Measurements from ENCODE around the gene GCK. TPM values are rescaled to one million over a fixed set of nuclear protein-coding genes. Genes with fewer than 3 reads are reported as not detected.

GCK gene
- total and polyA plus RNA-seq, 2 of the 13 experiments (the other 11 are each of a cell fraction or from before 2014, with no cell fraction given): not detected

- no peaks in the 10 kb centered on the region for H3K79me2 ChIP-seq (ENCODE audit: insufficient read depth, low read length)
- ChIA-PET POLR2A (no interaction called here), CTCF (ENCODE audit: low intra/inter-chr PET ratio, low total read pairs) (interaction anchor here (1.7 kb wide), 1 partner anchor 99 kb away, joined by 6 read pairs; no protein-coding TSS in a partner anchor)
- no peaks in the 10 kb centered on the region for H3K9me3 ChIP-seq (ENCODE audit: low read length)
- H3K4me2 ChIP-seq (ENCODE audit: low read depth, low read length): no peak overlapping the region
- no peak overlapping the region for H3K4me3 ChIP-seq (replicated peaks in 1 of 3; ENCODE audit: insufficient read depth in 1 of 3, low read depth in 2 of 3, low read length in 3 of 3)
- ATAC-seq (no peak), DNase-seq (ENCODE audit: low spot score) (no peak), FAIRE-seq (no peak)
- H3K27ac ChIP-seq (ENCODE audit: extremely low read length, insufficient read depth, low read length): no peak overlapping the region
- in situ Hi-C loops (cut with HindIII; ENCODE audit: extremely low pct_ligation_motif_present, low pct_unique_long_range_greater_than_20kb): no loop called here
- intact Hi-C loops (cut with micrococcal nuclease; ENCODE audit: unreplicated experiment): no loop called here
- H3K27me3 ChIP-seq (ENCODE audit: control insufficient read depth in 1 of 2, insufficient read depth in 2 of 2, low read length in 2 of 2): peaks cover 15 to 74% of the 10 kb centered on the region in 2 experiments; a peak in 4 of 5 replicates
- no peak overlapping the region for H3K9ac ChIP-seq (ENCODE audit: insufficient read depth, low read depth, low read length)
- no peaks in the 10 kb centered on the region for H3K36me3 ChIP-seq (replicated peaks in 1 of 2; ENCODE audit: control insufficient read depth in 1 of 2, insufficient read depth in 2 of 2, low read length in 2 of 2)
- TF ChIP-seq SMAD3 (CRISPR knock-in tag; IDR thresholded peaks at IDR 0.05) (no peak), ZFP41 (CRISPR knock-in tag; IDR thresholded peaks at IDR 0.05; ENCODE audit: borderline replicate concordance) (no peak), MIER2 (CRISPR knock-in tag; IDR thresholded peaks at IDR 0.05) (no peak), ZNF547 (CRISPR knock-in tag; IDR thresholded peaks at IDR 0.05) (no peak), MLLT10 (CRISPR knock-in tag; IDR thresholded peaks at IDR 0.05) (no peak), ASH2L (IDR thresholded peaks at IDR 0.05; ENCODE audit: insufficient read length, low read depth, low read length) (no peak), HOXA3 (CRISPR knock-in tag; IDR thresholded peaks at IDR 0.05) (no peak), STAT5B (CRISPR knock-in tag; IDR thresholded peaks at IDR 0.05) (no peak), NONO (IDR thresholded peaks at IDR 0.05) (no peak), NONO (CRISPR knock-in tag; conservative IDR thresholded peaks at IDR 0.05) (no peak), ZMYM4 (CRISPR knock-in tag; IDR thresholded peaks at IDR 0.05) (no peak)
- TF ChIP-seq, protein P1, sequence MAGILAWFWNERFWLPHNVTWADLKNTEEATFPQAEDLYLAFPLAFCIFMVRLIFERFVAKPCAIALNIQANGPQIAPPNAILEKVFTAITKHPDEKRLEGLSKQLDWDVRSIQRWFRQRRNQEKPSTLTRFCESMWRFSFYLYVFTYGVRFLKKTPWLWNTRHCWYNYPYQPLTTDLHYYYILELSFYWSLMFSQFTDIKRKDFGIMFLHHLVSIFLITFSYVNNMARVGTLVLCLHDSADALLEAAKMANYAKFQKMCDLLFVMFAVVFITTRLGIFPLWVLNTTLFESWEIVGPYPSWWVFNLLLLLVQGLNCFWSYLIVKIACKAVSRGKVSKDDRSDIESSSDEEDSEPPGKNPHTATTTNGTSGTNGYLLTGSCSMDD (CRISPR knock-in tag; IDR thresholded peaks at IDR 0.05): no peak
- TF ChIP-seq, protein P2, sequence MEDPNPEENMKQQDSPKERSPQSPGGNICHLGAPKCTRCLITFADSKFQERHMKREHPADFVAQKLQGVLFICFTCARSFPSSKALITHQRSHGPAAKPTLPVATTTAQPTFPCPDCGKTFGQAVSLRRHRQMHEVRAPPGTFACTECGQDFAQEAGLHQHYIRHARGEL (CRISPR knock-in tag; IDR thresholded peaks at IDR 0.05): no peak
- TF ChIP-seq, protein P3, sequence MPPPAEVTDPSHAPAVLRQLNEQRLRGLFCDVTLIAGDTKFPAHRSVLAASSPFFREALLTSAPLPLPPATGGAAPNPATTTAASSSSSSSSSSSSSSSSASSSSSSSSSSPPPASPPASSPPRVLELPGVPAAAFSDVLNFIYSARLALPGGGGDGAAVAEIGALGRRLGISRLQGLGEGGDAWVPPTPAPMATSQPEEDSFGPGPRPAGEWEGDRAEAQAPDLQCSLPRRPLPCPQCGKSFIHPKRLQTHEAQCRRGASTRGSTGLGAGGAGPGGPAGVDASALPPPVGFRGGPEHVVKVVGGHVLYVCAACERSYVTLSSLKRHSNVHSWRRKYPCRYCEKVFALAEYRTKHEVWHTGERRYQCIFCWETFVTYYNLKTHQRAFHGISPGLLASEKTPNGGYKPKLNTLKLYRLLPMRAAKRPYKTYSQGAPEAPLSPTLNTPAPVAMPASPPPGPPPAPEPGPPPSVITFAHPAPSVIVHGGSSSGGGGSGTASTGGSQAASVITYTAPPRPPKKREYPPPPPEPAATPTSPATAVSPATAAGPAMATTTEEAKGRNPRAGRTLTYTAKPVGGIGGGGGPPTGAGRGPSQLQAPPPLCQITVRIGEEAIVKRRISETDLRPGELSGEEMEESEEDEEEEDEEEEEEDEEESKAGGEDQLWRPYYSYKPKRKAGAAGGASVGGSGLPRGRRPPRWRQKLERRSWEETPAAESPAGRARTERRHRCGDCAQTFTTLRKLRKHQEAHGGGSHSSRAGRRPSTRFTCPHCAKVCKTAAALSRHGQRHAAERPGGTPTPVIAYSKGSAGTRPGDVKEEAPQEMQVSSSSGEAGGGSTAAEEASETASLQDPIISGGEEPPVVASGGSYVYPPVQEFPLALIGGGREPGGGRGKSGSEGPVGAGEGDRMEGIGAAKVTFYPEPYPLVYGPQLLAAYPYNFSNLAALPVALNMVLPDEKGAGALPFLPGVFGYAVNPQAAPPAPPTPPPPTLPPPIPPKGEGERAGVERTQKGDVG (CRISPR knock-in tag; IDR thresholded peaks at IDR 0.05; ENCODE audit: borderline replicate concordance): no peak
- peaks cover 8% of the 10 kb centered on the region; the same call in 1 of the 2 replicates for H3K4me1 ChIP-seq (ENCODE audit: insufficient read depth, low read length)
- no TSS peak for BruUV-seq (replicated peaks)
- H2AFZ ChIP-seq (ENCODE audit: low read length): no peak overlapping the region
- WGBS (ENCODE audit: low lambda C conversion rate): 46% methylated on average over 4 of the region's 7 CpGs
- H4K20me1 ChIP-seq (ENCODE audit: insufficient read depth, low read length): no peaks in the 10 kb centered on the region
Observed at GRCh38 chr7:44230286-44230685, 41.0 kb upstream of the GCK start.

All from HepG2 (cell line).